K562 (cell line): ENCODE measurements around the gene DNAJC1. TPM values are rescaled to one million over a fixed set of nuclear protein-coding genes. Genes with fewer than 3 reads are reported as not detected.

Source experiments
- ATAC-seq: fragments of 200-7000 bp; cut with Tn5 transposase; 3 replicates; pipeline ENCODE4 v1.9.1; 2020; ENCODE audit warnings: moderate library complexity
- BruUV-seq: library from RNA; stranded (reverse); fragments of 400-500 nt; replicated peaks from 2 replicates; lab custom pipeline; 2021; lab: Mats Ljungman, UMichigan
- CTCF ChIA-PET: fragments of 300-600 bp; formaldehyde crosslinking; extraction: SDS; loops from one replicate; lab custom pipeline; 2021; ENCODE audit warnings: low intra/inter-chr PET ratio; lab: Yijun Ruan, JAX
- POLR2A ChIA-PET: fragments of 300-600, 350-650 bp; sonication (Branson Sonifier 250); formaldehyde crosslinking; extraction: SDS; loops from one replicate; lab custom pipeline; 2021; ENCODE audit warnings: antibody characterized with exemption, inconsistent platforms; lab: Yijun Ruan, JAX
- DNase-seq, 4 experiments: peaks; one replicate each; pipeline versions ENCODE4 v3.0.0 to v3.0.0-alpha.2; 2011 to 2018; ENCODE audit warnings: low spot score in 3 of 4, mixed read lengths in 3 of 4; ENCODE audit errors: extremely low read depth in 1 of 4
- FAIRE-seq: peaks from 2 replicates; lab custom pipeline; 2011; peaks lifted over from hg19 to GRCh38; lab: Jason Lieb, UNC
- H2AFZ ChIP-seq: 2 replicates; pipeline ENCODE4 v1.6.0; 2011; ENCODE audit warnings: low read depth, low read length, control low read depth, inconsistent platforms
- H3K27ac ChIP-seq: fragments of 200-600 bp; 3 replicates; pipeline ENCODE4 v1.8.0; 2011; ENCODE audit warnings: low read depth, mild to moderate bottlenecking, control low read depth, inconsistent platforms, low read length, moderate library complexity, mixed read lengths; ENCODE audit errors: extremely low read depth
- H3K27me3 ChIP-seq, 2 experiments: fragments of 300-600 bp in 1 of 2; 2 replicates in 1 of 2; 3 replicates in 1 of 2; pipeline versions ENCODE4 v1.6.0 to v1.8.0; 2011; ENCODE audit warnings: inconsistent platforms in 2 of 2, low read length in 2 of 2, mild to moderate bottlenecking in 1 of 2, mixed read lengths in 1 of 2, moderate library complexity in 1 of 2; ENCODE audit not compliant: control insufficient read depth in 2 of 2, insufficient read depth in 2 of 2
- H3K36me3 ChIP-seq: fragments of 300-600 bp; 3 replicates; pipeline ENCODE4 v1.8.0; 2011; ENCODE audit warnings: mild to moderate bottlenecking, low read length, inconsistent platforms; ENCODE audit not compliant: control insufficient read depth, insufficient read depth
- H3K4me1 ChIP-seq, 2 experiments: fragments of 200-600 bp in 1 of 2; replicated peaks in 1 of 2; 2 replicates in 1 of 2; 3 replicates in 1 of 2; pipeline versions ENCODE4 v1.5.1 to v1.8.0; 2011; ENCODE audit warnings: inconsistent platforms in 2 of 2, low read length in 2 of 2, mild to moderate bottlenecking in 1 of 2, mixed read lengths in 1 of 2, moderate library complexity in 1 of 2; ENCODE audit not compliant: control insufficient read depth in 2 of 2, insufficient read depth in 2 of 2
- H3K4me2 ChIP-seq: 2 replicates; pipeline ENCODE4 v1.6.1; 2011; ENCODE audit warnings: low read length, control low read depth, inconsistent platforms, mixed read lengths; ENCODE audit not compliant: insufficient read depth
- H3K4me3 ChIP-seq: fragments of 200-600 bp; sonication (generic), shearing (Covaris generic); 2 replicates; pipeline ENCODE4 v1.5.1; 2016; ENCODE audit warnings: control low read depth, inconsistent platforms
- H3K79me2 ChIP-seq: fragments of 200-600 bp; 3 replicates; pipeline ENCODE4 v1.8.0; 2011; ENCODE audit warnings: low read length, inconsistent platforms; ENCODE audit not compliant: control insufficient read depth, insufficient read depth
- H3K9ac ChIP-seq, 2 experiments: 2 replicates each; pipeline versions ENCODE4 v1.6.0 to v1.6.1; 2011; ENCODE audit warnings: low read depth in 2 of 2, low read length in 2 of 2, control low read depth in 1 of 2, inconsistent platforms in 1 of 2, mild to moderate bottlenecking in 1 of 2, mixed read lengths in 1 of 2; ENCODE audit not compliant: insufficient read depth in 1 of 2
- H3K9me1 ChIP-seq: one replicate; pipeline ENCODE4 v1.6.0; 2011; ENCODE audit warnings: inconsistent platforms, mild to moderate bottlenecking, low read length, moderate library complexity; ENCODE audit not compliant: control insufficient read depth, insufficient read depth
- H3K9me3 ChIP-seq: replicated peaks from 2 replicates; pipeline ENCODE4 v1.5.1; 2011; ENCODE audit warnings: low read depth, low read length, inconsistent platforms; ENCODE audit not compliant: control insufficient read depth, insufficient read depth
- H4K20me1 ChIP-seq: replicated peaks from 2 replicates; pipeline ENCODE4 v1.6.1; 2011; ENCODE audit warnings: low read length, inconsistent platforms, mixed read lengths; ENCODE audit not compliant: control insufficient read depth, insufficient read depth
- ASH1L ChIP-seq: fragments of 450-650 bp; IDR thresholded peaks from 2 replicates; pipeline ENCODE4 v1.6.1; 2018; ENCODE audit warnings: borderline replicate concordance, mild to moderate bottlenecking, low read depth; ENCODE audit not compliant: partially characterized antibody
- DEAF1 ChIP-seq: fragments of 450-650 bp; formaldehyde crosslinking; IDR thresholded peaks from 2 replicates; pipeline ENCODE4 v1.4.0; 2020; ENCODE audit warnings: mild to moderate bottlenecking, moderate library complexity
- E2F4 ChIP-seq: sonication (generic); formaldehyde crosslinking; IDR thresholded peaks from 2 replicates; pipeline ENCODE4 v1.8.0; 2022; ENCODE audit warnings: mild to moderate bottlenecking, low read depth, missing genetic modification reagents
- NCOA1 ChIP-seq: fragments of 450-650 bp; IDR thresholded peaks from 2 replicates; pipeline ENCODE4 v1.6.1; 2016; ENCODE audit warnings: low read depth
- RBM17 ChIP-seq: fragments of 200-400 bp; formaldehyde crosslinking; IDR thresholded peaks from 2 replicates; pipeline ENCODE4 v1.6.1; 2017; ENCODE audit warnings: low read depth, mild to moderate bottlenecking, low read length, borderline replicate concordance
- RBM39 ChIP-seq: fragments of 200-400 bp; formaldehyde crosslinking; optimal IDR thresholded peaks from 2 replicates; pipeline ENCODE3; 2018; ENCODE audit warnings: low read depth, low read length
- U2AF1 ChIP-seq: fragments of 200-400 bp; formaldehyde crosslinking; optimal IDR thresholded peaks from 2 replicates; pipeline ENCODE3; 2017; ENCODE audit warnings: mild to moderate bottlenecking, low read depth, low read length, moderate library complexity
- ZNF143 ChIP-seq: sonication (generic); formaldehyde crosslinking; IDR thresholded peaks from 2 replicates; pipeline ENCODE4 v1.9.0; 2022; ENCODE audit warnings: mild to moderate bottlenecking, missing genetic modification reagents
- ZNF57 ChIP-seq: fragments of 450-650 bp; formaldehyde crosslinking; IDR thresholded peaks from 2 replicates; pipeline ENCODE4 v1.4.0; 2020; ENCODE audit warnings: mild to moderate bottlenecking, moderate library complexity
- WGBS: fragments of 100-300 bp; shearing (Covaris generic); methylation state at CpG from one replicate; pipeline ENCODE4 v1.1.6; 2016; ENCODE audit warnings: low coverage, mixed read lengths; ENCODE audit not compliant: insufficient coverage; ENCODE audit errors: missing lambda C conversion rate; 5-methylcytosine and 5-hydroxymethylcytosine counted together
- in situ Hi-C: fragments of 300-500 bp; cut with MboI; formaldehyde crosslinking; loops from 4 replicates; pipeline ENCODE4 v1.15.0; 2018; ENCODE audit warnings: inconsistent platforms, mixed read lengths
- intact Hi-C: fragments of 100-400 bp; cut with micrococcal nuclease; formaldehyde crosslinking; loops from 2 replicates; pipeline ENCODE4 v1.14.2; 2022
- polyA plus RNA-seq, 8 experiments: library from polyadenylated mRNA; depleted of rRNA in 4 of 8; stranded (reverse) in 5 of 8; unstranded in 3 of 8; fragments of >200 nt; fragmentation: Nextera tagmentation in 2 of 8; fragmentation: Illumina TruSeq in 1 of 8; extraction: Ambion mirVana in 2 of 8; extraction: Trizol in 1 of 8; gene quantifications; 2 replicates each; pipeline versions ENCODE4 v1.2.1 to v1.2.3, GENCODE V29; 2011 to 2014; ENCODE audit warnings: inconsistent platforms in 1 of 8, missing spikeins in 1 of 8
- total RNA-seq, 7 experiments: library from RNA; depleted of rRNA in 6 of 7; stranded (reverse); fragments of >200 nt in 6 of 7; fragmentation: Illumina TruSeq in 2 of 7; extraction: Trizol in 2 of 7; gene quantifications; 2 replicates each; pipeline versions ENCODE4 v1.2.1 to v1.2.3, GENCODE V29; 2011 to 2021; ENCODE audit warnings: low replicate concordance in 1 of 7
- TF ChIP-seq, protein P1 (sequence below): fragments of 450-650 bp; IDR thresholded peaks from 2 replicates; pipeline ENCODE4 v1.6.1; 2016; ENCODE audit warnings: antibody characterized with exemption

Gene DNAJC1
- total and polyA plus RNA-seq, 9 of the 15 experiments (the other 6 are each of a cell fraction or from before 2014, with no cell fraction given) = 5.4 to 77.6 (median 40.3) TPM

DNA sequence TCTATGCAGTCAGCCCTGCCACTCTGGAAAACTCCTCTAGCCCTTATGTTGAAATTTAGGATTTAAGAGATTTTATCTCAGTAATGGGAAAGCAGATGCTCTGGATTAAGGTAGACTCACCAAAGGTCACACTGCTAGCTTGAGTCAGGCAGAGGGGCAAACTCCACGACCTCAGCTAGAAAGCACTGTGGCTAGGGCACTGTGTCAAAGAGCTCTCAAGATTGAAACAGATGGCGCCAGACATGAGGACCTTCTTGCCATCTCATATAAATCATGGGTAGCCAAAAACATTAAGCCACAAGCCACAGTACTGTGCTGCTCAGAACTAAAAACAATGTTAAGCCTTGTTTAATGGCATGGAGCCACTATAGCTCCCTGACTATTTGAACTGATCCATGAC is 188.7 kb downstream of the DNAJC1 start:
- FAIRE-seq = no peak
- TF ChIP-seq ZNF57 (CRISPR knock-in tag) (no peak), RBM39 (no peak), ZNF143 (CRISPR knock-in tag) (no peak), RBM17 (no peak), E2F4 (CRISPR knock-in tag) (no peak), DEAF1 (CRISPR knock-in tag) (no peak), U2AF1 (no peak), NCOA1 (no peak), ASH1L (no peak)
- TF ChIP-seq, protein P1, sequence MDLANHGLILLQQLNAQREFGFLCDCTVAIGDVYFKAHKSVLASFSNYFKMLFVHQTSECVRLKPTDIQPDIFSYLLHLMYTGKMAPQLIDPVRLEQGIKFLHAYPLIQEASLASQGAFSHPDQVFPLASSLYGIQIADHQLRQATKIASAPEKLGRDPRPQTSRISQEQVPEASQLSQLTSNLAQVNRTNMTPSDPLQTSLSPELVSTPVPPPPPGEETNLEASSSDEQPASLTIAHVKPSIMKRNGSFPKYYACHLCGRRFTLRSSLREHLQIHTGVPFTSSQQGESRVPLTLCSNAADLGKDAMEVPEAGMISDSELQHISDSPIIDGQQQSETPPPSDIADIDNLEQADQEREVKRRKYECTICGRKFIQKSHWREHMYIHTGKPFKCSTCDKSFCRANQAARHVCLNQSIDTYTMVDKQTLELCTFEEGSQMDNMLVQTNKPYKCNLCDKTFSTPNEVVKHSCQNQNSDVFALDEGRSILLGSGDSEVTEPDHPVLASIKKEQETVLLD = no peak

More for the DNA sequence above, 188.7 kb downstream of the DNAJC1 start:
- no peaks in the 10 kb centered on the region for H3K9me1 ChIP-seq
- no peaks in the 10 kb centered on the region for H3K79me2 ChIP-seq
- no peak overlapping the region for H3K27ac ChIP-seq
- no peak overlapping the region for H2AFZ ChIP-seq
- in situ Hi-C loops = no loop called here
- no peak for DNase-seq
- ChIA-PET POLR2A (no interaction called here), CTCF (no interaction called here)
- peaks cover 0 to 14% of the 10 kb centered on the region in 2 experiments; a peak in 2 of 5 replicates for H3K4me1 ChIP-seq
- H3K4me3 ChIP-seq = no peak overlapping the region
- H3K27me3 ChIP-seq = no peaks in the 10 kb centered on the region
- H3K9me3 ChIP-seq = no peaks in the 10 kb centered on the region
- H3K9ac ChIP-seq = no peak overlapping the region
- 69% methylated on average over 2 of the region's 2 CpGs for WGBS
- ATAC-seq = no peak
- no peaks in the 10 kb centered on the region for H4K20me1 ChIP-seq
- intact Hi-C loops = no loop called here
- H3K36me3 ChIP-seq = no peaks in the 10 kb centered on the region
- no TSS peak for BruUV-seq
- H3K4me2 ChIP-seq = no peak overlapping the region
